ENCODE results near the gene PPP2R2B.

DNA sequence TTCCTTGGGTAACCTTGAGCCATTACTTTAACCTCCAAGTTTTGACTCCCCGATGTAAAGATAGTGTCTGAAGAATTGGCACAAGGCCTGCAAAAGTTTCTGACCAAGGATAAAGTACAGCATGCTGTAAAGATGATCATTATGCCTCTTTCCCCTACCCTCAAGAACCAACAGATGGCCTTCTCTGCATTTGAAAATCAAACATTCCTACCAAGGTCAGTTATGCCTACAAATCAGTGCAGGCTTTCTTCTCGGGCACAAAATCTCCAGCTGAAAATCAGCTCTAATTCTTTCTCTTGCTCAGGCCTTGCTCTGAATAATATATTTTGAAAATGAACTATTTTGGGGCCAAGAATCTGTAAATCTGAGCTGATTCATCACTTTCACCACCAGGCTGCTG lies 59.7 kb downstream of the PPP2R2B start:
- TF ChIP-seq, protein P1, sequence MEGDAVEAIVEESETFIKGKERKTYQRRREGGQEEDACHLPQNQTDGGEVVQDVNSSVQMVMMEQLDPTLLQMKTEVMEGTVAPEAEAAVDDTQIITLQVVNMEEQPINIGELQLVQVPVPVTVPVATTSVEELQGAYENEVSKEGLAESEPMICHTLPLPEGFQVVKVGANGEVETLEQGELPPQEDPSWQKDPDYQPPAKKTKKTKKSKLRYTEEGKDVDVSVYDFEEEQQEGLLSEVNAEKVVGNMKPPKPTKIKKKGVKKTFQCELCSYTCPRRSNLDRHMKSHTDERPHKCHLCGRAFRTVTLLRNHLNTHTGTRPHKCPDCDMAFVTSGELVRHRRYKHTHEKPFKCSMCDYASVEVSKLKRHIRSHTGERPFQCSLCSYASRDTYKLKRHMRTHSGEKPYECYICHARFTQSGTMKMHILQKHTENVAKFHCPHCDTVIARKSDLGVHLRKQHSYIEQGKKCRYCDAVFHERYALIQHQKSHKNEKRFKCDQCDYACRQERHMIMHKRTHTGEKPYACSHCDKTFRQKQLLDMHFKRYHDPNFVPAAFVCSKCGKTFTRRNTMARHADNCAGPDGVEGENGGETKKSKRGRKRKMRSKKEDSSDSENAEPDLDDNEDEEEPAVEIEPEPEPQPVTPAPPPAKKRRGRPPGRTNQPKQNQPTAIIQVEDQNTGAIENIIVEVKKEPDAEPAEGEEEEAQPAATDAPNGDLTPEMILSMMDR (IDR thresholded peaks at IDR 0.05) = peak in 3 of 6 experiments; percentile 8 to 23 (median 20)
- no peak for TF ChIP-seq POLR2A (IDR thresholded peaks at IDR 0.05)
